K562 (cell line): ENCODE measurements around the gene SYMPK.

Experiments
- CLOCK ChIP-seq: fragments of 250-450 bp; sonication (Bioruptor Pico); IDR thresholded peaks from 2 replicates; pipeline ENCODE4 v1.4.0; 2020; ENCODE audit warnings: mild to moderate bottlenecking, moderate library complexity, borderline replicate concordance
- DPF2 ChIP-seq: fragments of 450-650 bp; IDR thresholded peaks from 2 replicates; pipeline ENCODE4 v1.6.1; 2016
- EP300 ChIP-seq: IDR thresholded peaks from 2 replicates; pipeline ENCODE4 v1.6.1; 2012; ENCODE audit warnings: low read length, improper control_type of control experiment
- ESRRA ChIP-seq: fragments of 450-650 bp; IDR thresholded peaks from 2 replicates; pipeline ENCODE4 v1.6.1; 2014; ENCODE audit warnings: low read depth, mild to moderate bottlenecking, moderate library complexity, borderline replicate concordance
- ETV6 ChIP-seq, 3 experiments: fragments of 150-350 bp in 1 of 3; sonication (generic) in 1 of 3; formaldehyde crosslinking in 1 of 3; IDR thresholded peaks; 2 replicates each; pipeline versions ENCODE4 v1.6.1 to v1.8.0; 2014 to 2022; ENCODE audit warnings: borderline replicate concordance in 2 of 3, low read depth in 2 of 3, antibody characterized with exemption in 1 of 3, low read length in 1 of 3, mild to moderate bottlenecking in 1 of 3, missing genetic modification reagents in 1 of 3
- EZH2 ChIP-seq: IDR thresholded peaks from 2 replicates; pipeline ENCODE4 v1.6.1; 2012; ENCODE audit warnings: low read depth, mild to moderate bottlenecking, inconsistent platforms, low read length, borderline replicate concordance
- GATA2 ChIP-seq: sonication (generic); formaldehyde crosslinking; IDR thresholded peaks from 2 replicates; pipeline ENCODE4 v1.4.0; 2020; ENCODE audit warnings: mild to moderate bottlenecking, missing genetic modification reagents
- PATZ1 ChIP-seq: fragments of 250-450 bp; sonication (Bioruptor Pico); IDR thresholded peaks from 2 replicates; pipeline ENCODE4 v1.5.0; 2020; ENCODE audit warnings: mild to moderate bottlenecking, borderline replicate concordance
- POLR2AphosphoS5 ChIP-seq: IDR thresholded peaks from 2 replicates; pipeline ENCODE4 v1.6.1; 2011; ENCODE audit warnings: mild to moderate bottlenecking, low read depth, low read length, moderate library complexity; ENCODE audit not compliant: control insufficient read depth, insufficient read depth
- USF2 ChIP-seq: sonication (generic); formaldehyde crosslinking; IDR thresholded peaks from 2 replicates; pipeline ENCODE4 v1.5.0; 2020; ENCODE audit warnings: missing genetic modification reagents
- ZBTB17 ChIP-seq: fragments of 450-650 bp; formaldehyde crosslinking; IDR thresholded peaks from 2 replicates; pipeline ENCODE4 v1.4.0; 2020; ENCODE audit warnings: mild to moderate bottlenecking
- TF ChIP-seq, protein P1 (sequence below), 3 experiments: IDR thresholded peaks in 2 of 3; conservative IDR thresholded peaks in 1 of 3; 2 replicates each; pipeline ENCODE4 v1.5.1; 2011 to 2012; ENCODE audit warnings: low read length in 3 of 3, mild to moderate bottlenecking in 3 of 3, control low read depth in 2 of 3, improper control_type of control experiment in 1 of 3, inconsistent platforms in 1 of 3, low read depth in 1 of 3, mixed read lengths in 1 of 3, moderate library complexity in 1 of 3; ENCODE audit not compliant: insufficient read depth in 2 of 3

- TF ChIP-seq CLOCK (CRISPR knock-in tag) (no peak), GATA2 (CRISPR knock-in tag) (no peak), EZH2 (no peak), DPF2 (no peak), ETV6 (IDR thresholded peaks at IDR 0.05; ENCODE audit: borderline replicate concordance in 1 of 2, low read depth in 2 of 2, low read length in 1 of 2) (no peak), ETV6 (CRISPR knock-in tag; IDR thresholded peaks at IDR 0.05; ENCODE audit: borderline replicate concordance) (no peak), USF2 (CRISPR knock-in tag) (no peak), PATZ1 (CRISPR knock-in tag) (no peak), EP300 (no peak), ESRRA (no peak), ZBTB17 (CRISPR knock-in tag) (no peak), POLR2AphosphoS5 (no peak)
- TF ChIP-seq, protein P1, sequence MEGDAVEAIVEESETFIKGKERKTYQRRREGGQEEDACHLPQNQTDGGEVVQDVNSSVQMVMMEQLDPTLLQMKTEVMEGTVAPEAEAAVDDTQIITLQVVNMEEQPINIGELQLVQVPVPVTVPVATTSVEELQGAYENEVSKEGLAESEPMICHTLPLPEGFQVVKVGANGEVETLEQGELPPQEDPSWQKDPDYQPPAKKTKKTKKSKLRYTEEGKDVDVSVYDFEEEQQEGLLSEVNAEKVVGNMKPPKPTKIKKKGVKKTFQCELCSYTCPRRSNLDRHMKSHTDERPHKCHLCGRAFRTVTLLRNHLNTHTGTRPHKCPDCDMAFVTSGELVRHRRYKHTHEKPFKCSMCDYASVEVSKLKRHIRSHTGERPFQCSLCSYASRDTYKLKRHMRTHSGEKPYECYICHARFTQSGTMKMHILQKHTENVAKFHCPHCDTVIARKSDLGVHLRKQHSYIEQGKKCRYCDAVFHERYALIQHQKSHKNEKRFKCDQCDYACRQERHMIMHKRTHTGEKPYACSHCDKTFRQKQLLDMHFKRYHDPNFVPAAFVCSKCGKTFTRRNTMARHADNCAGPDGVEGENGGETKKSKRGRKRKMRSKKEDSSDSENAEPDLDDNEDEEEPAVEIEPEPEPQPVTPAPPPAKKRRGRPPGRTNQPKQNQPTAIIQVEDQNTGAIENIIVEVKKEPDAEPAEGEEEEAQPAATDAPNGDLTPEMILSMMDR (IDR thresholded peaks at IDR 0.05 in 2 of 3, conservative IDR thresholded peaks at IDR 0.05 in 1 of 3; ENCODE audit: insufficient read depth in 2 of 3, low read depth in 1 of 3, low read length in 3 of 3), result no peak
These were observed 27.9 kb upstream of the SYMPK start for GRCh38 chr19:45890877-45891276.
